ENCODE data around the gene RASA3.

RASA3 gene

DNA sequence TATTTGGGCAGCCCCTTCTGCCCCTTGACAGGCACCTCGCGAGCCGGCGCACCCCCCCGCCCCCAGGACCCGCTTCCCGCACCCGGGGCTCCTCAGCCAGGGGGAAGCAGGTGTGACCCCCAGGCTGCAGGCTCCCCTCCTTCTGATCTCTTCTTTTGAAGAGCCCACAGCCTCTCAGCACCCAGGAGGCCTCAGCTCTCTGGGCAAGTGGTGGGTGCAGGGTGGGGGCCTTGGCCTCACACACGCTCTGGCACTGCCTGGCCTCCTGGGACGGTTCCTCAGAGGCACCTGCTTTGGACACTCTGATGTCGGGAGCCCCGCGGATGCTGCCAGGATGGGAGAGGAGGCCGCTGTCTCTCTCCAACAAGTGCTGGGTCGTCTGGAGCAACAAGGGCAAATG lies 157.0 kb downstream of the RASA3 start:
- in situ Hi-C loops (cut with MboI; ENCODE audit: low pct_unique_long_range_greater_than_20kb, low sequenced_read_pairs), result no loop called here
- no peak for DNase-seq

DNA sequence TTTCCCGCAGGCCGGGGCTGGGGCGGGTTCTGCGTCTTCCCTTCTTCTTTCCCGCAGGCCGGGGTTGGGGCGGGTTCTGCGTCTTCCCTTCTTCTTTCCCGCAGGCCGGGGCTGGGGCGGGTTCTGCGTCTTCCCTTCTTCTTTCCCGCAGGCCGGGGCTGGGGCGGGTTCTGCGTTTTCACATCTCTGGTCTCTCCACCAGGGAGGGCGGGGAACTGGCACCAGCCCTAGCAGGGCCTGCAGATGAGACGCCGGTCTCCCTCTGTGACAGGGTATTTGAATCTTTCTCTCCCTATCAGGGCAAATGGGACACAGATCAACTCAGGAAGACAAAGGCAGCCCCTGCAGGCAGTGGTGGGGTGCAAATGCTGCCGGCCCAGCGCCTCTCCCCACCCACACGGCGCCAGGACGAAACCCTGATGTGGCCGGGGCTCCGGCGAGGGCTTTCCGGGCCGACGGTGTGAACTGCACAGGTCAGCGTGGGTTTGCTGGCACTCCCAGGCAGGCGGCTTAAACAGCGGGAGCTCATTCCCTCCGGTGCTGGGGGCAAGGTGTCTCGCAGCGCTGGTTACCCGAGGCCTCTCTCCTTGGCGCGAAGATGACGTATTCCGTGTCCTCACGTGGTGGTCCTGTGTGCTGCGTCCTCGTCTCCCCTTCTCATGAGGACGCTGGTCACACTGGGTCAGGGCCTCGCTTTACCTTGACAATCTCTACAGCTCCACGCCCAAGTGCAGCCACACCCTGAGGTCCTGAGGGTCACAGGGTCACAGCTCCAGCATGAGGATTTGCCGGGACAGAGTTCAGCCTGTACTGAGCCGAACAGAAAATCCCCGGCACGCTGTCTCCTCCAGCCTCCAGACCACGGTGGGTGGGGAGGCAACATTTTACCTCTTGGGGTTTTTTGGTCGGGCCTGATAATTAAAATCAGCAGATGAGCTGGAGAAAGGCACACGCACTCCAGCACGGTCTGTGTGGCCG lies 157.8 kb downstream of the RASA3 start:
- no peak for DNase-seq
- in situ Hi-C loops (cut with MboI; ENCODE audit: low pct_unique_long_range_greater_than_20kb, low sequenced_read_pairs), result no loop called here

DNA sequence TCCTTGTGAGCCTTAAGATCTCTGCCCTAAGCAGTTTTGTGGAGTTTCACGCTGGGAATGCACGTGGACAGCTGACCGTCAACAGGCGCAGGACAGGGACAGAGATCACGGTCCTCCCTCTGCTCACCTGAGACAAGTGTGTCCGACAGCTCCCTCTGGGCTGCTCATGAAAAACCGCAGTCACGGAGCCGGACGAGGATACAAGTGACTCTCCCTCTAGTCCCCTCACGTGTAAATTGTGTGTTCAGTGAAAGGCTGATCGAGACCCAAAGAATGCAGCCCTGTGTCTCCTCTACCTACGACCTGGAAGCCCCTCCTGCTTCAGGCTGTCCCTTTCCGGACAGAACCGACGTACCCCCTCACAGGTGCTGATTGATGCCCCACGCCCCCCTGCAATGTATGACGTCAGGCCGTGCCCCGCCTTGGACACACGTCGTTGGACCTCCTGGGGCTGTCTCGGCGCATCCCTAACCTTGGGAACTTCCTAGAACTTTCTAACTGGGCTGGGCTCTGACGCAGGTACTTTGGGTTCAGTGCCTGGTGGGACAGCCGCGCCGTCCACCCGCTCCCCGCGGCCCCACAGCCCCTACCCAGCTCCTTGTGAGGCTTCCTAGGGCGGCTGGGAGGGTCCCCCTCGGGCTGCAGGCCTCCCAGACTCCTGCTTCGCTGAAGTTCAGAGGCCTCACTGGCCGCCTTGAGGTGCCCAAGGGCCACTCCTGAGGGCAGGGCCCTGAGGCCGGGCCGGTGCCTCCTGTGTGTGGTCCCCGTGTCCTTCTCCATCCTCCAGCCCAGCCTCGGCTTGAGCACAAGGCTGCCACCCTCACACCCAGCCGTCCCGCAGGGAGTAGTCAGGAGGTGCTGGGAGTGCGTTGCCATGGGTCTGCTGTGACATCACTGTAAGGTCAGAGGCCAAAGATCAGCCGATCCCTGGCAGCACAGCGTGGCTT lies 158.9 kb downstream of the RASA3 start, which contains the start of gene C13orf46:
TSS of gene C13orf46 (minus strand) at position 859 of the 947 bp plus-strand sequence. CDS start at position 780, 79 bp downstream.
- no peak for DNase-seq
- in situ Hi-C loops (cut with MboI; ENCODE audit: low pct_unique_long_range_greater_than_20kb, low sequenced_read_pairs), result no loop called here

DNA sequence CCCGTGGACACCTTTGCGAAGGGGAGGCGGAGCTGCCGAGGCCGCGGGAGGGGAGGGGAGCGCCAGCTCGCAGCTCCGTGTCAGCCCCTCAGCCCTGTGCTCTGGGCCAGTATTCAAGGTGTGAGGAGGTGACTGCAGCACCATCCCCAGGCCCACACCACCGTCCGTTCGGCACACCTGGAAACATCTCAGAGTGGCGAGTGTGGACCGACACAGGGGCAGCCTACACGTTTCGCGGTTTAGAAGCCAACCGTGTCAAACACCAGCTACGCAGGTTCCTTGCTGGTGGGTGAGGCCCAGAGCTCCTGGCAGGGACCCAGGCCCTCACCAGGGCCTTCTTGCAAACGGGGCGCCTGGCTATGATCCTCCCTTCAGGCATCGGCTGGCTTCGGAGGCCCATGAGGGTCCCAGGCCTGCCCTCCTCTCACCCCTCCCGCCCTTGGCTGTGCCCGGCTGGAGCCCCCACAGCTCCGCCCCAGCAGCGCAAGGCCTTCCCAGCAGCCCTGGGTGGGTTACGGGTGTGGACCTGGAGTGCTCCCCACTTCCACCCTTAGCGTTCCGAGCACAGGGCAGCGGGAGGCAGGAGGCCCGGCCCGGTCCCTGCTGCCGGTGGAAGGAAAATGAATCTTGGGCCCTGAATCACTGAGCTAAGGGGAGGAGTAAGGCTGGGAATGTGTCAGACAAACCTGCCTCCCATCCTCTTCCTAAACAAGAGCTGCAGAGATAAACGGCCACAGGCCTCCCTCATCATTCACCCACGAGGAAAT lies 159.8 kb downstream of the RASA3 start:
- in situ Hi-C loops (cut with MboI; ENCODE audit: low pct_unique_long_range_greater_than_20kb, low sequenced_read_pairs), result no loop called here
- DNase-seq, result no peak

DNA sequence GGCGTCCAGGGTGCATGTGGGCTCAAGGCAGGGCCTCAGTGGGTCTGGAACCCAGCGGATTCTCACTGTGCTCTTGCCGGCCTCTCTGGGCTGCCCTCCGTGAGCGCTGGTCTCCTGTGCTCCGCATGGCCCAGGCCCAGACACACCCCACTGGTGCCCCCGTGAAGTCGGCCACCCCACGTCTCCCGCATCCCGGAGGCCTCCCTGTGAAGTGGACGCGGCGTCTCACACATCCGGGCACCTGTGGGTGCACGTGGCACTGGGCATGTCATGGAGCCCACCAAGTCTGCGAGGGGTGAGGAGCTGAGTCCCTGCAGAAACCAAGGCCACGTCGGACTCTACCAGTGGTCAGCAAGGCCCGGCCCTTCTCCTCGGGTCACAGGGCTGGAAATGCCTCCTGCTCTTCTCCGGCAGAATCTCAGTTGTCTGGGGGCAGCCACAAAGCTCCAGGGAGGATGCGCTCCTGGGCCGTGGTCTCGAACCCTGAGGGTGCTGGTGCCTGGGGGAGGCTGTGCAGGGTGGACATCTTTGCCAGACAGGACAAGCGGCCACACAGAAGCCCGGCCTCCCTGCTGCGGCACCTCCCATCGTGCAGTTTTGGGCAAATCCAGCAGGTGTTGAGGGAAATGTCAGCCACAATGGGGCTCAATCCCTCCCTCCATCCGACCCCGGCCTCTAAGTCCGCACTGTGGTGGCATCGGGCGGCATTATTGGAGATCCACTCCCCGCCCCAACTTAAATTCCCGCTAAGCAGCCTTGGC lies 160.8 kb downstream of the RASA3 start:
- no peak for DNase-seq
- in situ Hi-C loops (cut with MboI; ENCODE audit: low pct_unique_long_range_greater_than_20kb, low sequenced_read_pairs), result no loop called here

DNA sequence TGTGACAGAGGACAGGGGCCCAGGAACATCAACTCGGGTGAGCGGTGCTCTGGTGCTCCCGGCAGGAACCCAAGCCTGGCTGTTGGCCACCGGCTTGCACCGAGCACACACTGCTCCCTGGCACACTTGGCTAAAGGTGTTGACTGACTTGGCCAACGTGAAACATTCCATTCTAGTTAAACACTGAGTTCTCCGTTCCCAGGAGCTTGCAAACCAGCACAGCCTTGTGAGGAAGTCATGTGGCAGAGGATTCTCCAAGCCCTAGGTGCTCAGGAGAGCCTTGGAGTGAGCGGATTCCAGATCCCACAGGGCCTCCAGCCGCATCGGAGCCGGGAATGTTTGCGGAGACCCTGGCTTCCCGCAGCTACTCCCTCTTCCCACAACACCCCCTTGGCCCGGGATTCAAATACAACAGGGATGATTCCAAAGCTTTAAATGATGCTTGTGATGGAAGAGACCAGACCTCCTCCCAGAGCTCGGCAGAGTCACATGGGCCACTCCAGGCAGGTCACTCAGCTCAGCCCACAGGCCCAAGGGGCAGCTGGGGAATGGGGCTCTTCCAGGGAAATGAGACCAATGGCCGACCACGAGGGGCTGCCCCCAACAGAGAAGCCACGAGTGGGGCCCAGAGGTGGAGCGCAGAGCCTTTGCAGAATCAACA lies 161.5 kb downstream of the RASA3 start:
- in situ Hi-C loops (cut with MboI; ENCODE audit: low pct_unique_long_range_greater_than_20kb, low sequenced_read_pairs), result no loop called here
- DNase-seq, result no peak

DNA sequence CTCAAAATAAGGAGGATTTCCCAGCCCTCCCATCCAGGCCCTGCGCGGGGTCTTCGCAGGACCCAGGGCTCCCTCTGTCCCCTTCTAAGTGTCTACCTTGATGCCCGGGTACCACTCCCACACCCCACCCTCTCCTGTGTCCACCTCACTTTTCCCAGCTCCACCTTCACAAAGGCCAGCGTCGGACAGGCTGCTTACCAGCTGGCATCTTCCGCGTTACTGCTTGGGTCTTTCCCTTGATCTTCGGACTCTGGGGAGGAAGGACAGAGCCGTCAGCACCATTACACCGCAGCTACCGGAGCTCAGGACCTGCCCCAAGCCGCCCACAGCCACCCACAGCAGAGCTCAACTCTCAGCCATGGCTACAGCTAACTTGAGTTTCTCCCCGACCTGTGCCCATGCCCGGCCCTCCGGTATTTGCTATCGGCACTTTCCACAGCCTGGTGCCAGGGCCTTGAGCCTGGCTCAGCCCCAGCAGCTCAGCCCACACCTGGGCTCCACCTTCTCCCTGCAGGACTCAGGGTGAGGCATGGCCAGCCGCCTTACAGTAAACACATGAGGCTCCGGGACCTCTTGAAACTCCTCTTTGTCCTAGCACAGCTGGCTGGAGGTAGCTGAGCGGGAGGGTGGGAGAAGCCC lies 162.3 kb downstream of the RASA3 start:
- DNase-seq, result no peak
- in situ Hi-C loops (cut with MboI; ENCODE audit: low pct_unique_long_range_greater_than_20kb, low sequenced_read_pairs), result no loop called here

DNA sequence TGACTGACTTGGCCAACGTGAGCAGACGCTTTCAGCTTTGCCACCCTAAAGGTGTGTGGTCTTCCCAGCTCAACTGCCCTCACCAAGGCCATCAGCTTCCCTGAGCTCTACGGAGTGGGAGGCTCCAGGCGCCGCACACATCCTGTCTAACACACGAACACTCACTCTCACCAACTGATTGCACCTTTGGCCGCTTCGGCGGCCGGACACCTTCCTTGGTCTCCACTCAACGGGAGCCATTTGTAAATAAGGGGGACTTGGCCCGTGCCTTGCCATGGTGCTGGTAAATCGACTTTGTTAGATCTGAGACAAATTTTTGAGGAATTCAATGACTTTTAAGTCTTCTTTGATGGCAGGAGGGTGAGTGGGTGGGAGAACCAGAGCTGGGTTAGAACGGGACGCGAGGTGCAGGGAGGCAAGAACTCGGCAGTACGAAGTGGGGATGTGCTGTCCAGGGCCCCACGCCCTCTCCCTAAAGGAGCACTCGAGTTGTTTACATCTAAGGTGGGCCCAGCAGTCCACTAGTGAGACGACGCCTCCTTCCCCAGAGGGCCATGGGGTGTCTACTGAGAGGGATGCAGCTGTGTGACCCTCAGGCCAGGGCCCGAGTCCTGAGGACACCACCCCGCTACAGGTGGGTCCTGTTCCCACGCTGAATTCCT lies 163.0 kb downstream of the RASA3 start:
- DNase-seq, result no peak
- in situ Hi-C loops (cut with MboI; ENCODE audit: low pct_unique_long_range_greater_than_20kb, low sequenced_read_pairs), result no loop called here

DNA sequence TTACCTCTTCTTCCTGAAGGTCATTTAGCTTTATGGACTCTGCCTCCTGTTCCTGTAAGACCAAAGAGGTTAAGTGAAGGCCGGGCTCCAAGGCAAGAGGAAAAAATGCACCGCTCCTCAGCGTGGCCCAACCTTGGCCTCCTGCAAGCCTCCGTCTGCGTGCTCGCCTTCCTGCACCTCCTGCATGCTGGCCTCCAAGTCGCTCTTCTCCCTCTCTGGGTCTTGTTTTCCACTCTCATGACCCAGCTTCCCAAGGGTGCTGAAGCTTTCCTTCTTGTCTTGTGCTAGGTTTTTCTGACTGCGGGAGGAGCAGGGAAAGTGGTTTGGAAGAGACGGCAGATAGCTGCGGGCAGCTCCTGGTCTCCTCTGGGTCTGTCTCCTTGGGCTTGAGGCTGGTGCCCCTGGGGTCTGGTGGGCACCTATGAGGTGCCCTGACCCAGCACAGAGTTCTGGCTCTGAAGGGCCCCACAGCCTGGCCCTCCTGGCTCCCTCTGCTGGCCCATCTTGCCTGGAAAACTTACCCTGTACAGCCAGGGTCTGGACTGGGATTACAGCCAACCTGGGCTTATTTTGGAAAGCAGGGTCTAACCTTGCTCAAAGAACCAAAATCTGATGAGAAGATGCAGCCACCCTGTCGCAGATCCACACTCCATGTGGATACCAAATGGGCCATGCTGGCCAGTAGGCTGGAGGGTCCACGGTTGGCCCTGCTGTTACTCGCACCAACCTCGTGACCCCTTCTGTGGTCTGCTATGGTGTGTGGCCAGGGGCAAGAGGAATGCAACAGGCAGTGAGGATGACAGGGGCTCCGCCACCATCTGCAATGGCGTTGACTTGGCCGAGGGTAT lies 163.7 kb downstream of the RASA3 start:
- DNase-seq, result no peak
- in situ Hi-C loops (cut with MboI; ENCODE audit: low pct_unique_long_range_greater_than_20kb, low sequenced_read_pairs), result no loop called here

DNA sequence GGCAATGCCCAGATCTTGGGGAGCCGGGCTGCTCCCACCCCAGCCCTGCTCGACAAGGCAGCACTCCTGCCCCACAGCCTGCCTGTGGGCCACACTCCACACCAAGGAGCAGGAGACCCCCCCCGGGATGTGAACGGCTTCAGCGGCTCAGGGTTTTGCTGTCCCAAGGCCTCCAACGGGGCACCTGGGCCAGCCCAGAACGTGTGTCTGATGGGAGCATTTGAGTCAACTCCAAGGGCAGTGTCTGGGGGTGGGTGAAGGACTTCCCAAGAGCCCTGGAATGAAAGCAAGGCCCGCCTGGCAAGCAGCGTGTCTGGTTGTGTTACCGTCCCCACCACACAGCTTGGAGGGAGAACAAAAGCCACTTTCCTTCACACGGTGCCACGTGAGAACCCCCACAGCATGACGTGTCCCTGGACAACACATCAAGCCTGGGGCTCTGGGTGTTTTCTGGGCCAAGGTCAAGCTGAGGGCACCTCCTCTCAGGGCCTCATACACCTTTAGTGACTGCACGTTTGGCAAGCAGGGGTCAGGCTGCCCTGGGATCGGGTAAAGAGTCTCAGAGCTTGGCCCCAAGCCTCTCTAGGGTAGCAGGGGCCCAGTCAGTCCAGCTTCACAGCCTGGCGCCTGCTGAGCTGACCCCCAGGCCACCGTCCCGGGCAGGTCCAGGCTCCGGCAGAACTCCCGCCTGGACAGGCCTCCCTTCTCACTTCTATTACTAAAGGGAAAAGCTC lies 164.5 kb downstream of the RASA3 start:
- no peak for DNase-seq
- in situ Hi-C loops (cut with MboI; ENCODE audit: low pct_unique_long_range_greater_than_20kb, low sequenced_read_pairs), result no loop called here

DNA sequence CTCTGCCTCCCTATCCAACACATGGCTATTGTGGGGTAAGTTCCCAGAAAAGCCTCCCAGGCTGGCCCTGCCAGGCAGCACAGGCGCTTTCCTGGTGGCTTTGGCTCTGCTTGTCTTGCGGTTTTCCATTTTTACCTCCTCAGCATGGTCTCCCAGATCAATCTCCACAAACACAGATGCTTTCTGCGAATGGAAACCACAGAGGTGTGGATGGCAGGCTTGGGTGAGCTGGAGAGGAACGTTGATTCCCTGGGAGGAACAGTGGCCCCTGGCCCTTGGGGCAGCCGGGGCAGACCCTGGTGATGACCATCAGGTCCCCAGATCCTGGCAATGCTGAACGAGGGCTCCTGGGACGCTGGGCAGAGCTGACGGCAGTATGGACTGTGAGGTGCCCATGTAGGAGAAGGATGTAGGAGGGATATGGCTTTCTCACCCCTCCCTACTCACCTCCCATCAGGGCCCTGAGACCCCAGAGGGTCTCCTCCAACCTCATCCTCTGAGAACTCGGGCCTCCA lies 165.2 kb downstream of the RASA3 start:
- in situ Hi-C loops (cut with MboI; ENCODE audit: low pct_unique_long_range_greater_than_20kb, low sequenced_read_pairs), result no loop called here

DNA sequence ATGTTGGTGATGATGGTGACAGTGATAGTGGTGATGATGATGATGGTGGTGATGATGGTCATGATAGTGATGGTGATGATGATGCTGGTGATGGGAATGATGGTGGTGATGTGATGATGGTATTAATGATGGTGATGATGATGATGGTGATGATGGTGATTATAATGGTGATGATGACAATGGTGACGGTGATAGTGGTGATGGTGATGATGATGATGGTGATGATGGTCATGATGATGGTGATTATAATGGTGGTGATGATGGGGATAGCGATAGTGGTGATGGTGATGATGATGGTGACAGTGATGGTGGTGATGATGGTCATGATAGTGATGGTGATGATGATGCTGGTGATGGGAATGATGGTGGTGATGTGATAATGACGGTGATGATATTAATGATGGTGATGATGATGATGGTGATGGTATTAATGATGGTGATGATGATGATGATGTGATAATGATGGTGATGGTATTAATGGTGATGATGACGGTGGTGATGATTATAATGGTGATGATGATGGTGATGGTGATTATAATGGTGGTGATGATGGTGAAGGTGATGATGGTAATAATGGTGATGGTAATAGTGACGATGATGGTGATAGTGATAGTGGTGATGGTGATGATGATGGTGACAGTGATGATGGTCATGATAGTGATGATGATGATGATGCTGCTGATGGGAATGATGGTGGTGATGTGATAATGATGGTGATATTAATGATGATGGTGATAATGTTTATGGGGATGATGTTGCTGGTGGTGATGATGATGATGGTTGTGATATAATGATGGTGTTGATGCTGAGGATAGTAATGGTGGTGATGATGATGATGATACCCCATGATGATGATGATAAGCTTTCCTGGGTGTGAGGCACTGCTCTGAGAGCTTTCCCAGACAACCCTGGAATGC lies 166.2 kb downstream of the RASA3 start:
- no peak for DNase-seq
- in situ Hi-C loops (cut with MboI; ENCODE audit: low pct_unique_long_range_greater_than_20kb, low sequenced_read_pairs), result no loop called here

More for the DNA sequence above, 165.2 kb downstream of the RASA3 start:
- no peak for DNase-seq

DNA sequence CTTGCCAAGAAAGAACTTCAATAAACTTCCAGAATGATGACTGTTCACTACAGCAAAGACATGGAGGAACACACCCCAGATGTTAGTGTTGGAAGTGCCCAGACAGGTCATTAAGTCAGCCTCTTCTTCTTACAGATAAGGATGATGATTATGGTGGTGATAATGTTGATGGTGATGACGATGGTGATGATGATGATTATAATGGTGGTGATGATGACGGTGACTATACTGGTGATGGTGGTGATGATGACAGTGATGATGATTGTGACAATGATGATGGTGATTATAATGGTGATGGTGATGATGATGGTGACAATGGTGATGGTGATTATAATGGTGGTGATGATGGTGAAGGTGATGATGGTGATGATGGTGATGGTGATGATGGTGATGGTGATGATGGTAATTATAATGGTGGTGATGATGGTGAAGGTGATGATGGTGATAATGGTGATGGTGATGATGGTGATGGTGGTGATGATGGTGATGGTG lies 167.0 kb downstream of the RASA3 start:
- in situ Hi-C loops (cut with MboI; ENCODE audit: low pct_unique_long_range_greater_than_20kb, low sequenced_read_pairs), result no loop called here
- DNase-seq, result no peak
